SK-N-SH (cell line): ENCODE measurements around the gene LIMK1.

Experiments used
- CTCF ChIP-seq: fragments of 200-600 bp; sonication (generic); IDR thresholded peaks from 2 replicates; pipeline ENCODE4 v1.6.1; 2017; ENCODE audit warnings: antibody characterized with exemption, mild to moderate bottlenecking, moderate library complexity
- GATA2 ChIP-seq: sonication (generic); formaldehyde crosslinking; IDR thresholded peaks from 2 replicates; pipeline ENCODE4 v1.5.0; 2020; ENCODE audit warnings: mild to moderate bottlenecking, missing genetic modification reagents
- POLR2AphosphoS5 ChIP-seq: IDR thresholded peaks from 2 replicates; pipeline ENCODE4 v1.6.1; 2012; ENCODE audit warnings: low read depth, low read length
- TAF1 ChIP-seq: IDR thresholded peaks from 2 replicates; pipeline ENCODE4 v1.6.1; 2012; ENCODE audit warnings: low read depth, mild to moderate bottlenecking, low read length, moderate library complexity, borderline replicate concordance
- TCF12 ChIP-seq: IDR thresholded peaks from 2 replicates; pipeline ENCODE4 v1.4.0; 2012
- USF1 ChIP-seq: IDR thresholded peaks from 2 replicates; pipeline ENCODE4 v1.4.0; 2012; ENCODE audit warnings: low read depth, borderline replicate concordance
- YY1 ChIP-seq: IDR thresholded peaks from 2 replicates; pipeline ENCODE4 v1.4.0; 2012; ENCODE audit warnings: low read depth, mild to moderate bottlenecking

GRCh38 chr7:74040101-74040790 lies 43.4 kb upstream of the LIMK1 start:
- no peak for TF ChIP-seq TCF12
- no peak for TF ChIP-seq CTCF
- TF ChIP-seq GATA2 (CRISPR knock-in tag): no peak
- TF ChIP-seq YY1: no peak
- no peak for TF ChIP-seq POLR2AphosphoS5
- TF ChIP-seq TAF1: no peak
- no peak for TF ChIP-seq USF1
